Measurements from ENCODE around the gene VAC14. TPM values are rescaled to one million over a fixed set of nuclear protein-coding genes. Genes with fewer than 3 reads are reported as not detected.
A peak's percentile ranks its signal among the peaks of the same experiment; 100 is the strongest.

The VAC14 gene
- polyA plus RNA-seq, 3 donors: 20.7 to 49.4 (median 31.1) TPM

DNA sequence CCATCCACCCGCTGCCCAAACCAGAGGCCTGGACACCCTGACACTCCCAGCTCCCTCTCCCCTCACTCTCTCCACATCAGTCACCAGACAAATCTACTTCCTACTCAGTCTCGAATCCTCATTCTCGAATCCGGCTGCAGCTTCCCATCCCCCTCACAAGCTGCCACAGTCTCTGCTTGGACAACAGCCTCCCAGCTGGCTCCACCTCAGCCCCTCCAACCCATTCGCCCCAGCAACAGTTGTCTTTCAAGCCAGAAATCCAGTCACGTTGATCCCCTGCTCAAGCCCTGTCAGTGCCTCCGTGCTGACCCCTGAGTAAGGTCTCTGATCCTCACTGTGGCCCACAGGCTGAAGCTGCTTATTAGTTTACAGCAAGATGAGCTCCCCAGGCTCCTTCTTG, 70.9 kb downstream of the VAC14 start:
- TF ChIP-seq, protein P1, sequence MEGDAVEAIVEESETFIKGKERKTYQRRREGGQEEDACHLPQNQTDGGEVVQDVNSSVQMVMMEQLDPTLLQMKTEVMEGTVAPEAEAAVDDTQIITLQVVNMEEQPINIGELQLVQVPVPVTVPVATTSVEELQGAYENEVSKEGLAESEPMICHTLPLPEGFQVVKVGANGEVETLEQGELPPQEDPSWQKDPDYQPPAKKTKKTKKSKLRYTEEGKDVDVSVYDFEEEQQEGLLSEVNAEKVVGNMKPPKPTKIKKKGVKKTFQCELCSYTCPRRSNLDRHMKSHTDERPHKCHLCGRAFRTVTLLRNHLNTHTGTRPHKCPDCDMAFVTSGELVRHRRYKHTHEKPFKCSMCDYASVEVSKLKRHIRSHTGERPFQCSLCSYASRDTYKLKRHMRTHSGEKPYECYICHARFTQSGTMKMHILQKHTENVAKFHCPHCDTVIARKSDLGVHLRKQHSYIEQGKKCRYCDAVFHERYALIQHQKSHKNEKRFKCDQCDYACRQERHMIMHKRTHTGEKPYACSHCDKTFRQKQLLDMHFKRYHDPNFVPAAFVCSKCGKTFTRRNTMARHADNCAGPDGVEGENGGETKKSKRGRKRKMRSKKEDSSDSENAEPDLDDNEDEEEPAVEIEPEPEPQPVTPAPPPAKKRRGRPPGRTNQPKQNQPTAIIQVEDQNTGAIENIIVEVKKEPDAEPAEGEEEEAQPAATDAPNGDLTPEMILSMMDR (IDR thresholded peaks at IDR 0.05): no peak
- 92% methylated on average over 7 of the region's 7 CpGs for WGBS (ENCODE audit: insufficient coverage)
- H3K36me3 ChIP-seq (replicated peaks in 1 of 2; ENCODE audit: control insufficient read depth in 1 of 2, insufficient read depth in 2 of 2, low read length in 2 of 2): peaks cover 41 to 85% of the 10 kb centered on the region in 2 donors
- H3K27ac ChIP-seq (ENCODE audit: low read depth in 1 of 2, low read length in 2 of 2): no peak overlapping the region
- H3K27me3 Mint-ChIP-seq (ENCODE audit: low read depth in 3 of 3): peaks cover 0 to 2% (median 0%) of the 10 kb centered on the region in 3 donors
- peaks cover 65 to 86% of the 10 kb centered on the region in 2 donors for H3K36me3 Mint-ChIP-seq
- peak overlapping the region in 2 of 7 donors; percentile 4 to 41 for H3K27ac Mint-ChIP-seq
- peaks cover 14% of the 10 kb centered on the region for H4K20me1 ChIP-seq (ENCODE audit: insufficient read depth, low read length)
- H3K27me3 ChIP-seq (ENCODE audit: control insufficient read depth in 2 of 2, insufficient read depth in 2 of 2, low read length in 2 of 2): no peaks in the 10 kb centered on the region
- DNase-seq: no peak
- no peak overlapping the region for H3K9ac ChIP-seq (ENCODE audit: insufficient read depth, low read length, poor library complexity, severe bottlenecking)
- H3K4me3 ChIP-seq (replicated peaks in 1 of 3; ENCODE audit: low read depth in 2 of 3, low read length in 3 of 3): no peak overlapping the region
- H3K9me3 Mint-ChIP-seq: no peaks in the 10 kb centered on the region
- H3K4me1 ChIP-seq (ENCODE audit: control insufficient read depth in 1 of 2, insufficient read depth in 2 of 2, low read length in 2 of 2): no peaks in the 10 kb centered on the region
- H3K4me1 Mint-ChIP-seq: peaks cover 6% of the 10 kb centered on the region
- H3K4me3 Mint-ChIP-seq: no peak overlapping the region
- H3K9me3 ChIP-seq (replicated peaks in 1 of 2; ENCODE audit: control insufficient read depth in 1 of 2, insufficient read depth in 1 of 2, low read length in 2 of 2): no peaks in the 10 kb centered on the region
- H3K4me2 ChIP-seq (replicated peaks; ENCODE audit: extremely low read depth, low read length, poor library complexity, severe bottlenecking): no peak overlapping the region
- no peaks in the 10 kb centered on the region for H3K79me2 ChIP-seq (ENCODE audit: insufficient read depth, low read length)
- intact Hi-C loops (cut with micrococcal nuclease): no loop called here
- no peak overlapping the region for H2AFZ ChIP-seq (ENCODE audit: insufficient read depth, low read depth, low read length, poor library complexity, severe bottlenecking)

DNA sequence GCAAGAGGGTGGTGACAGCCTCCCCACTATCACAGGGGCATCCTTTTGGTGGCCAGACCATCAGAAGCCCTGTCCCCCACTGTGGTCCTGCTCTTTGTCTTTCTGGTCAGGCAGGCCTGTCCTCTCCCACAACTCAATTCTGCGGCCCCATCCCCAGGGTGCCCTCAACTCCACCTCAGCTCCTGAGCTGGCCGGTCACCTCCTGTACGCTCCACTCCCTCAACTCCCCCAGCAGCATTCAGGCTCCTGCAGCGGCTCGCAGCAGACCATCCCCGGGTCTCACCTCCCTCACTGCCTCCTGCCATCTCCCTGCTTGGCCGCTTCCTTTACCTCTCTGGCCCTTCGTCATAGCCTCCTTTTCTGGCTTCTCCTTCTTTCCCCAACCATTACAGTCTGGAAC, 71.7 kb downstream of the VAC14 start:
- 96% methylated on average over 8 of the region's 8 CpGs for WGBS (ENCODE audit: insufficient coverage)
- H3K9ac ChIP-seq (ENCODE audit: insufficient read depth, low read length, poor library complexity, severe bottlenecking): no peak overlapping the region
- intact Hi-C loops (cut with micrococcal nuclease): no loop called here
- no peak overlapping the region for H3K27ac ChIP-seq (ENCODE audit: low read depth in 1 of 2, low read length in 2 of 2)
- Mint-ChIP-seq H3K9me3 (no peaks in the 10 kb centered on the region), H3K4me1 (peaks cover 6% of the 10 kb centered on the region), H3K27ac (no peak overlapping the region), H3K27me3 (ENCODE audit: low read depth in 3 of 3) (peaks cover 0 to 2% (median 0%) of the 10 kb centered on the region in 3 donors), H3K4me3 (no peak overlapping the region), H3K36me3 (peaks cover 65 to 86% of the 10 kb centered on the region in 2 donors)
- peaks cover 44 to 86% of the 10 kb centered on the region in 2 donors for H3K36me3 ChIP-seq (replicated peaks in 1 of 2; ENCODE audit: control insufficient read depth in 1 of 2, insufficient read depth in 2 of 2, low read length in 2 of 2)
- H3K27me3 ChIP-seq (ENCODE audit: control insufficient read depth in 2 of 2, insufficient read depth in 2 of 2, low read length in 2 of 2): no peaks in the 10 kb centered on the region
- no peak overlapping the region for H2AFZ ChIP-seq (ENCODE audit: insufficient read depth, low read depth, low read length, poor library complexity, severe bottlenecking)
- no peak overlapping the region for H3K4me3 ChIP-seq (replicated peaks in 1 of 3; ENCODE audit: low read depth in 2 of 3, low read length in 3 of 3)
- peaks cover 14% of the 10 kb centered on the region for H4K20me1 ChIP-seq (ENCODE audit: insufficient read depth, low read length)
- TF ChIP-seq, protein P1 (IDR thresholded peaks at IDR 0.05): no peak
- H3K79me2 ChIP-seq (ENCODE audit: insufficient read depth, low read length): no peaks in the 10 kb centered on the region
- no peaks in the 10 kb centered on the region for H3K9me3 ChIP-seq (replicated peaks in 1 of 2; ENCODE audit: control insufficient read depth in 1 of 2, insufficient read depth in 1 of 2, low read length in 2 of 2)
- H3K4me2 ChIP-seq (replicated peaks; ENCODE audit: extremely low read depth, low read length, poor library complexity, severe bottlenecking): no peak overlapping the region
- no peaks in the 10 kb centered on the region for H3K4me1 ChIP-seq (ENCODE audit: control insufficient read depth in 1 of 2, insufficient read depth in 2 of 2, low read length in 2 of 2)
- DNase-seq: no peak
